H1 (cell line): ENCODE results near the gene MIS18BP1. TPM values are rescaled to one million over a fixed set of nuclear protein-coding genes. Genes with fewer than 3 reads are reported as not detected.

ENCODE experiments used
- CTCF ChIA-PET: fragments of 300-600 bp; sonication (Branson Sonifier 250); formaldehyde crosslinking; loops from one replicate; lab custom pipeline; 2021; ENCODE audit not compliant: partially characterized antibody; lab: Charles Lee
- POLR2A ChIA-PET: fragments of 300-600 bp; sonication (Branson Sonifier 250); formaldehyde crosslinking; loops from one replicate; lab custom pipeline; 2021; ENCODE audit warnings: inconsistent platforms; ENCODE audit not compliant: partially characterized antibody; lab: Charles Lee
- DNase-seq, 2 experiments: peaks; one replicate each; pipeline versions ENCODE4 v3.0.0 to v3.0.0-alpha.2; 2010 to 2022; ENCODE audit warnings: low spot score in 2 of 2, low read depth in 1 of 2, mixed read lengths in 1 of 2
- FAIRE-seq: peaks from 2 replicates; lab custom pipeline; 2011; peaks lifted over from hg19 to GRCh38; lab: Jason Lieb, UNC
- H2AFZ ChIP-seq: 2 replicates; pipeline ENCODE4 v1.8.1; 2012; ENCODE audit warnings: low read length, inconsistent platforms
- H2AK5ac ChIP-seq: 2 replicates; pipeline ENCODE4 v1.6.1; 2013; ENCODE audit warnings: low read depth, low read length
- H2BK120ac ChIP-seq: replicated peaks from 2 replicates; pipeline ENCODE3; 2013; ENCODE audit warnings: low read depth, low read length, inconsistent platforms
- H2BK12ac ChIP-seq: 2 replicates; pipeline ENCODE4 v1.6.1; 2013; ENCODE audit warnings: low read depth, low read length
- H2BK15ac ChIP-seq: 2 replicates; pipeline ENCODE4 v1.6.1; 2013; ENCODE audit warnings: low read length
- H2BK20ac ChIP-seq: 2 replicates; pipeline ENCODE4 v1.6.1; 2013; ENCODE audit warnings: low read length
- H2BK5ac ChIP-seq: 2 replicates; pipeline ENCODE4 v1.6.1; 2013; ENCODE audit warnings: low read depth, low read length
- H3K14ac ChIP-seq: 2 replicates; pipeline ENCODE4 v1.6.1; 2013; ENCODE audit warnings: inconsistent platforms; ENCODE audit not compliant: insufficient read length
- H3K18ac ChIP-seq: 2 replicates; pipeline ENCODE4 v1.6.1; 2013; ENCODE audit warnings: low read length; ENCODE audit errors: extremely low read depth
- H3K23ac ChIP-seq: 2 replicates; pipeline ENCODE4 v1.6.1; 2013; ENCODE audit warnings: inconsistent platforms; ENCODE audit not compliant: insufficient read length
- H3K23me2 ChIP-seq: 2 replicates; pipeline ENCODE4 v1.6.1; 2013; ENCODE audit warnings: low read depth, low read length
- H3K27ac ChIP-seq: 2 replicates; pipeline ENCODE4 v1.6.1; 2011; ENCODE audit warnings: low read depth, low read length, inconsistent platforms
- H3K27me3 ChIP-seq, 4 experiments: replicated peaks in 1 of 4; 1 replicate in 1 of 4; 2 replicates in 3 of 4; pipeline versions ENCODE4 v1.6.1 to v1.8.1; 2011 to 2013; ENCODE audit warnings: low read length in 3 of 4, mild to moderate bottlenecking in 3 of 4, inconsistent platforms in 2 of 4, mixed read lengths in 2 of 4, moderate library complexity in 1 of 4; ENCODE audit not compliant: control insufficient read depth in 3 of 4, insufficient read depth in 3 of 4; ENCODE audit errors: extremely low read depth in 1 of 4
- H3K36me3 ChIP-seq, 4 experiments: 2 replicates each; pipeline versions ENCODE4 v1.6.1 to v1.8.1; 2011 to 2013; ENCODE audit warnings: mild to moderate bottlenecking in 4 of 4, low read length in 3 of 4, moderate library complexity in 2 of 4, control low read depth in 1 of 4, inconsistent platforms in 1 of 4; ENCODE audit not compliant: insufficient read depth in 4 of 4, control insufficient read depth in 2 of 4
- H3K4ac ChIP-seq: replicated peaks from 2 replicates; pipeline ENCODE3; 2013; ENCODE audit warnings: low read length, low read depth, mixed read lengths, inconsistent platforms; ENCODE audit not compliant: insufficient read length
- H3K4me1 ChIP-seq, 4 experiments: replicated peaks in 1 of 4; 1 replicate in 1 of 4; 2 replicates in 3 of 4; pipeline versions ENCODE4 v1.6.1 to v1.8.1; 2011 to 2013; ENCODE audit warnings: low read length in 3 of 4, inconsistent platforms in 2 of 4, mixed read lengths in 1 of 4; ENCODE audit not compliant: insufficient read depth in 4 of 4, control insufficient read depth in 3 of 4
- H3K4me2 ChIP-seq, 2 experiments: 2 replicates each; pipeline versions ENCODE4 v1.6.1 to v1.8.1; 2011 to 2013; ENCODE audit warnings: low read depth in 2 of 2, low read length in 2 of 2, control low read depth in 1 of 2, inconsistent platforms in 1 of 2, mild to moderate bottlenecking in 1 of 2; ENCODE audit not compliant: insufficient read depth in 1 of 2
- H3K4me3 ChIP-seq, 4 experiments: fragments of 200-600, 300-600 bp in 1 of 4; sonication (generic), shearing (Covaris generic), sonication (Bioruptor Twin) in 1 of 4; 2 replicates each; pipeline versions ENCODE4 v1.5.1 to v1.8.1; 2011 to 2016; ENCODE audit warnings: low read length in 4 of 4, low read depth in 3 of 4, control low read depth in 2 of 4, inconsistent platforms in 2 of 4, mild to moderate bottlenecking in 2 of 4, mixed read lengths in 1 of 4, moderate library complexity in 1 of 4; ENCODE audit not compliant: insufficient read depth in 2 of 4; ENCODE audit errors: extremely low read depth in 1 of 4
- H3K56ac ChIP-seq: replicated peaks from 2 replicates; pipeline ENCODE3; 2013; ENCODE audit warnings: low read depth, mild to moderate bottlenecking, mixed read lengths, low read length, inconsistent platforms; ENCODE audit not compliant: insufficient read length
- H3K79me1 ChIP-seq: 2 replicates; pipeline ENCODE4 v1.6.1; 2013; ENCODE audit warnings: low read depth, low read length, control low read depth
- H3K79me2 ChIP-seq, 2 experiments: 2 replicates each; pipeline versions ENCODE4 v1.6.1 to v1.8.1; 2012 to 2013; ENCODE audit warnings: low read length in 2 of 2, mild to moderate bottlenecking in 2 of 2, inconsistent platforms in 1 of 2; ENCODE audit not compliant: insufficient read depth in 2 of 2, control insufficient read depth in 1 of 2
- H3K9ac ChIP-seq, 4 experiments: replicated peaks in 1 of 4; 1 replicate in 1 of 4; 2 replicates in 3 of 4; pipeline versions ENCODE4 v1.6.1 to v1.8.1; 2011 to 2013; ENCODE audit warnings: low read depth in 3 of 4, low read length in 3 of 4, control low read depth in 2 of 4, mild to moderate bottlenecking in 2 of 4, moderate library complexity in 2 of 4, inconsistent platforms in 1 of 4; ENCODE audit errors: extremely low read depth in 1 of 4
- H3K9me3 ChIP-seq, 2 experiments: 2 replicates each; pipeline versions ENCODE4 v1.6.1 to v1.8.1; 2012 to 2013; ENCODE audit warnings: mild to moderate bottlenecking in 2 of 2, moderate library complexity in 2 of 2, control low read depth in 1 of 2, inconsistent platforms in 1 of 2, low read depth in 1 of 2, low read length in 1 of 2, mixed read lengths in 1 of 2; ENCODE audit not compliant: insufficient read depth in 2 of 2
- H4K20me1 ChIP-seq, 2 experiments: replicated peaks in 1 of 2; 2 replicates each; pipeline versions ENCODE3 to v1.8.1; 2011 to 2013; ENCODE audit warnings: inconsistent platforms in 2 of 2, low read length in 2 of 2, mild to moderate bottlenecking in 1 of 2; ENCODE audit not compliant: insufficient read depth in 2 of 2, control insufficient read depth in 1 of 2
- H4K5ac ChIP-seq: 2 replicates; pipeline ENCODE4 v1.6.1; 2013; ENCODE audit warnings: low read length, low read depth, mixed read lengths, inconsistent platforms; ENCODE audit not compliant: insufficient read length
- H4K8ac ChIP-seq: 2 replicates; pipeline ENCODE4 v1.8.0; 2013; ENCODE audit warnings: mild to moderate bottlenecking, moderate library complexity, low read length, inconsistent platforms; ENCODE audit not compliant: insufficient read depth; ENCODE audit errors: extremely low read depth
- H4K91ac ChIP-seq: replicated peaks from 2 replicates; pipeline ENCODE3; 2013; ENCODE audit warnings: low read length, mixed read lengths, inconsistent platforms; ENCODE audit not compliant: insufficient read length
- NANOG ChIP-seq: IDR thresholded peaks from 2 replicates; pipeline ENCODE4 v1.6.1; 2011; ENCODE audit warnings: low read length, low read depth, mild to moderate bottlenecking, inconsistent platforms; ENCODE audit not compliant: insufficient read depth, poor library complexity, severe bottlenecking
- SIN3A ChIP-seq, 2 experiments: IDR thresholded peaks in 1 of 2; conservative IDR thresholded peaks in 1 of 2; 2 replicates each; pipeline ENCODE4 v1.6.1; 2011 to 2012; ENCODE audit warnings: low read length in 2 of 2, improper control_type of control experiment in 1 of 2, low read depth in 1 of 2, mild to moderate bottlenecking in 1 of 2
- SRF ChIP-seq: IDR thresholded peaks from 2 replicates; pipeline ENCODE4 v1.6.1; 2011; ENCODE audit warnings: mild to moderate bottlenecking, low read depth, low read length, moderate library complexity
- USF2 ChIP-seq: IDR thresholded peaks from 2 replicates; pipeline ENCODE4 v1.6.1; 2011; ENCODE audit warnings: low read length, improper control_type of control experiment
- WGBS, 2 experiments: shearing (Covaris generic) in 1 of 2; methylation state at CpG; one replicate each; pipeline versions ENCODE4 v1.1.6 to v1.1.7; 2013 to 2015; ENCODE audit warnings: low lambda C conversion rate in 2 of 2, mixed read lengths in 2 of 2, inconsistent platforms in 1 of 2, low coverage in 1 of 2, missing lambda C conversion rate in 1 of 2; ENCODE audit not compliant: insufficient replicate concordance in 2 of 2, insufficient coverage in 1 of 2, insufficient read length in 1 of 2; ENCODE audit errors: extremely low coverage in 1 of 2, missing lambda C conversion rate in 1 of 2; 5-methylcytosine and 5-hydroxymethylcytosine counted together
- polyA plus RNA-seq, 7 experiments: library from polyadenylated mRNA; depleted of rRNA in 3 of 7; stranded (reverse) in 5 of 7; unstranded in 2 of 7; fragments of >200 nt in 5 of 7; fragments of 200-250 nt in 2 of 7; gene quantifications; 1 replicate in 5 of 7; 2 replicates in 1 of 7; 4 replicates in 1 of 7; pipeline versions ENCODE4 v1.2.1 to v1.2.3, GENCODE V29; 2011 to 2013; ENCODE audit warnings: missing spikeins in 2 of 7, mixed read lengths in 2 of 7
- total RNA-seq: library from RNA; stranded (reverse); fragmentation: NEBNext Ultra II Directional; extraction: Animal tissue kit (Norgen Biotek cat#: 25700); gene quantifications from 2 replicates; pipeline ENCODE4 v1.2.1, GENCODE V29; 2021
- TF ChIP-seq, protein P1 (sequence below): IDR thresholded peaks from 2 replicates; pipeline ENCODE4 v1.6.1; 2012; ENCODE audit warnings: inconsistent platforms

Gene MIS18BP1
- total and polyA plus RNA-seq, 2 of the 8 experiments (the other 6 are each of a cell fraction or from before 2014, with no cell fraction given), result 12.8 to 80.5 TPM

GRCh38 chr14:45211295-45211694 is 41.7 kb downstream of the MIS18BP1 start:
- no peak overlapping the region for H4K8ac ChIP-seq
- no peak overlapping the region for H3K4me2 ChIP-seq
- H2AFZ ChIP-seq, result no peak overlapping the region
- 100% methylated on average over 1 of the region's 1 CpG; no CpG with 5 or more reads in 1 of the 2 experiments for WGBS, 2 experiments
- H2BK12ac ChIP-seq, result no peak overlapping the region
- ChIA-PET POLR2A (interaction anchor here (0.9 to 2.2 kb wide), 5 partner anchors 9 to 19 kb away, joined by 3 to 5 read pairs (median 3); no protein-coding TSS in a partner anchor), CTCF (interaction anchor here (0.8 to 1.4 kb wide), 3 partner anchors 9 to 42 kb away, joined by 3 to 4 read pairs (median 4); partner anchors contain the start of gene MIS18BP1)
- H2BK5ac ChIP-seq, result no peak overlapping the region
- H3K14ac ChIP-seq, result no peak overlapping the region
- H3K79me1 ChIP-seq, result no peaks in the 10 kb centered on the region
- H3K36me3 ChIP-seq, result peaks cover 2 to 60% (median 34%) of the 10 kb centered on the region in 4 experiments; a peak in 6 of 8 replicates
- no peak overlapping the region for H4K91ac ChIP-seq
- H3K9me3 ChIP-seq, result no peaks in the 10 kb centered on the region
- no peak overlapping the region for H2AK5ac ChIP-seq
- no peak overlapping the region for H3K23ac ChIP-seq
- H3K56ac ChIP-seq, result no peak overlapping the region
- no peak overlapping the region for H3K18ac ChIP-seq
- H3K4ac ChIP-seq, result no peak overlapping the region
- H3K4me3 ChIP-seq, result no peak overlapping the region
- no peaks in the 10 kb centered on the region for H3K79me2 ChIP-seq
- H3K9ac ChIP-seq, result no peak overlapping the region
- no peak overlapping the region for H4K5ac ChIP-seq
- no peak overlapping the region for H2BK15ac ChIP-seq
- FAIRE-seq (no peak), DNase-seq (no peak)
- H2BK120ac ChIP-seq, result no peak overlapping the region
- no peaks in the 10 kb centered on the region for H3K23me2 ChIP-seq
- no peak overlapping the region for H2BK20ac ChIP-seq
- H3K27me3 ChIP-seq, result no peaks in the 10 kb centered on the region
- no peak overlapping the region for H3K27ac ChIP-seq
- peaks cover 0 to 7% (median 2%) of the 10 kb centered on the region in 4 experiments; a peak in 4 of 7 replicates for H3K4me1 ChIP-seq
- H4K20me1 ChIP-seq, result no peaks in the 10 kb centered on the region
- TF ChIP-seq NANOG (no peak), SIN3A (conservative IDR thresholded peaks at IDR 0.05 in 1 of 2, IDR thresholded peaks at IDR 0.05 in 1 of 2; ENCODE audit: low read depth in 1 of 2, low read length in 2 of 2) (no peak), USF2 (no peak), SRF (no peak)
- TF ChIP-seq, protein P1, sequence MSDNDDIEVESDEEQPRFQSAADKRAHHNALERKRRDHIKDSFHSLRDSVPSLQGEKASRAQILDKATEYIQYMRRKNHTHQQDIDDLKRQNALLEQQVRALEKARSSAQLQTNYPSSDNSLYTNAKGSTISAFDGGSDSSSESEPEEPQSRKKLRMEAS, result no peak
